Fibroblast of lung (primary cell): ENCODE results near the gene SAMSN1. TPM values are rescaled to one million over a fixed set of nuclear protein-coding genes. Genes with fewer than 3 reads are reported as not detected.

Experiments
- DNase-seq, 2 donors: peaks; one replicate each; pipeline versions ENCODE4 v3.0.0 to v3.0.0-alpha.2; 2010; ENCODE audit warnings: low read depth in 2 of 2
- H2AFZ ChIP-seq: 2 replicates; pipeline ENCODE4 v1.5.1; 2012; ENCODE audit warnings: low read length, control low read depth, inconsistent platforms
- H3K27ac ChIP-seq: 2 replicates; pipeline ENCODE4 v1.5.1; 2011; ENCODE audit warnings: low read length, control low read depth; ENCODE audit not compliant: insufficient read depth
- H3K27me3 ChIP-seq: 2 replicates; pipeline ENCODE4 v1.5.1; 2011; ENCODE audit warnings: mild to moderate bottlenecking, low read length; ENCODE audit not compliant: control insufficient read depth, insufficient read depth
- H3K36me3 ChIP-seq: 2 replicates; pipeline ENCODE4 v1.5.1; 2011; ENCODE audit warnings: low read length; ENCODE audit not compliant: control insufficient read depth, insufficient read depth
- H3K4me1 ChIP-seq: 2 replicates; pipeline ENCODE4 v1.5.1; 2011; ENCODE audit warnings: low read length; ENCODE audit not compliant: control insufficient read depth, insufficient read depth; ENCODE audit errors: extremely low read depth
- H3K4me2 ChIP-seq: 2 replicates; pipeline ENCODE4 v1.5.1; 2011; ENCODE audit warnings: low read length, control low read depth; ENCODE audit not compliant: insufficient read depth; ENCODE audit errors: extremely low read depth
- H3K4me3 ChIP-seq, 4 experiments: fragments of 200-600 bp in 1 of 4; sonication (generic) in 1 of 4; replicated peaks in 1 of 4; 2 replicates each; pipeline ENCODE4 v1.5.1; 2011 to 2016; ENCODE audit warnings: low read length in 4 of 4, low read depth in 3 of 4, mild to moderate bottlenecking in 3 of 4, control low read depth in 2 of 4, inconsistent platforms in 1 of 4, mixed read lengths in 1 of 4; ENCODE audit not compliant: insufficient read depth in 1 of 4; ENCODE audit errors: control extremely low read depth in 1 of 4
- H3K79me2 ChIP-seq: 2 replicates; pipeline ENCODE4 v1.5.1; 2012; ENCODE audit warnings: mild to moderate bottlenecking, low read length, inconsistent platforms; ENCODE audit not compliant: control insufficient read depth, insufficient read depth
- H3K9ac ChIP-seq: 2 replicates; pipeline ENCODE4 v1.5.1; 2011; ENCODE audit warnings: mild to moderate bottlenecking, low read length, control low read depth; ENCODE audit not compliant: insufficient read depth
- H3K9me3 ChIP-seq: 2 replicates; pipeline ENCODE4 v1.5.1; 2012; ENCODE audit warnings: low read depth, low read length; ENCODE audit not compliant: control insufficient read depth, insufficient read depth
- H4K20me1 ChIP-seq: 2 replicates; pipeline ENCODE4 v1.5.1; 2011; ENCODE audit warnings: low read length; ENCODE audit not compliant: control insufficient read depth, insufficient read depth; ENCODE audit errors: extremely low read depth
- CTCF ChIP-seq, 2 donors: IDR thresholded peaks in 1 of 2; conservative IDR thresholded peaks in 1 of 2; 1 replicate in 1 of 2; 2 replicates in 1 of 2; pipeline ENCODE4 v1.5.1; 2011 to 2012; ENCODE audit warnings: low read length in 2 of 2, control low read depth in 1 of 2, inconsistent platforms in 1 of 2, low read depth in 1 of 2, mild to moderate bottlenecking in 1 of 2
- EZH2 ChIP-seq: IDR thresholded peaks from 2 replicates; pipeline ENCODE4 v1.5.1; 2012; ENCODE audit warnings: low read length, control low read depth, mild to moderate bottlenecking; ENCODE audit errors: missing control alignments
- polyA plus RNA-seq, 2 donors: library from polyadenylated mRNA; depleted of rRNA in 1 of 2; stranded (reverse) in 1 of 2; unstranded in 1 of 2; fragments of >200 nt; gene quantifications; 2 replicates each; pipeline ENCODE4 v1.2.1, GENCODE V29; 2011 to 2012; ENCODE audit warnings: missing spikeins in 1 of 2
- total RNA-seq: library from RNA; depleted of rRNA; stranded (reverse); fragments of >200 nt; gene quantifications from 2 replicates; pipeline ENCODE4 v1.2.1, GENCODE V29; 2014

SAMSN1 gene
- total and polyA plus RNA-seq, 2 donors (not counting 1 experiment from before 2014, with no cell fraction given) = not detected

GRCh38 chr21:14469641-14470040, 76.5 kb downstream of the SAMSN1 start:
- Histone ChIP-seq H3K27me3 (no peaks in the 10 kb centered on the region), H4K20me1 (no peaks in the 10 kb centered on the region), H3K9ac (no peak overlapping the region), H3K79me2 (no peaks in the 10 kb centered on the region), H3K36me3 (no peaks in the 10 kb centered on the region), H3K9me3 (no peaks in the 10 kb centered on the region), H3K4me3 (no peak overlapping the region), H3K27ac (no peak overlapping the region), H3K4me2 (no peak overlapping the region), H2AFZ (no peak overlapping the region), H3K4me1 (no peaks in the 10 kb centered on the region)
- DNase-seq = no peak
- TF ChIP-seq CTCF (conservative IDR thresholded peaks at IDR 0.05 in 1 of 2, IDR thresholded peaks at IDR 0.05 in 1 of 2; ENCODE audit: low read depth in 1 of 2, low read length in 2 of 2) = no peak
- no peak for TF ChIP-seq EZH2

- Histone ChIP-seq H3K27ac (no peak overlapping the region), H3K4me1 (no peaks in the 10 kb centered on the region), H3K4me2 (no peak overlapping the region), H3K27me3 (no peaks in the 10 kb centered on the region), H3K36me3 (no peaks in the 10 kb centered on the region), H4K20me1 (no peaks in the 10 kb centered on the region), H2AFZ (no peak overlapping the region), H3K79me2 (no peaks in the 10 kb centered on the region), H3K4me3 (no peak overlapping the region), H3K9ac (no peak overlapping the region), H3K9me3 (no peaks in the 10 kb centered on the region)
- TF ChIP-seq EZH2 (no peak), CTCF (conservative IDR thresholded peaks at IDR 0.05 in 1 of 2, IDR thresholded peaks at IDR 0.05 in 1 of 2; ENCODE audit: low read depth in 1 of 2, low read length in 2 of 2) (no peak)
- DNase-seq = no peak
Measured at GRCh38 chr21:14466715-14467114, 79.4 kb downstream of the SAMSN1 start.

- DNase-seq = no peak
- Histone ChIP-seq H3K36me3 (no peaks in the 10 kb centered on the region), H2AFZ (no peak overlapping the region), H3K79me2 (no peaks in the 10 kb centered on the region), H3K4me3 (no peak overlapping the region), H3K4me1 (no peaks in the 10 kb centered on the region), H3K27me3 (no peaks in the 10 kb centered on the region), H4K20me1 (no peaks in the 10 kb centered on the region), H3K9me3 (no peaks in the 10 kb centered on the region), H3K27ac (no peak overlapping the region), H3K9ac (no peak overlapping the region), H3K4me2 (no peak overlapping the region)
- TF ChIP-seq EZH2 = no peak
Measured at GRCh38 chr21:14457762-14458161, 88.4 kb downstream of the SAMSN1 start.
